ENCODE measurements around the gene C22orf23.
"Not testable (repeated sequence)": the region's sequence is repeated elsewhere in the genome, so short reads cannot be mapped to it uniquely, and the experiment has no call there.

C22orf23 gene

DNA sequence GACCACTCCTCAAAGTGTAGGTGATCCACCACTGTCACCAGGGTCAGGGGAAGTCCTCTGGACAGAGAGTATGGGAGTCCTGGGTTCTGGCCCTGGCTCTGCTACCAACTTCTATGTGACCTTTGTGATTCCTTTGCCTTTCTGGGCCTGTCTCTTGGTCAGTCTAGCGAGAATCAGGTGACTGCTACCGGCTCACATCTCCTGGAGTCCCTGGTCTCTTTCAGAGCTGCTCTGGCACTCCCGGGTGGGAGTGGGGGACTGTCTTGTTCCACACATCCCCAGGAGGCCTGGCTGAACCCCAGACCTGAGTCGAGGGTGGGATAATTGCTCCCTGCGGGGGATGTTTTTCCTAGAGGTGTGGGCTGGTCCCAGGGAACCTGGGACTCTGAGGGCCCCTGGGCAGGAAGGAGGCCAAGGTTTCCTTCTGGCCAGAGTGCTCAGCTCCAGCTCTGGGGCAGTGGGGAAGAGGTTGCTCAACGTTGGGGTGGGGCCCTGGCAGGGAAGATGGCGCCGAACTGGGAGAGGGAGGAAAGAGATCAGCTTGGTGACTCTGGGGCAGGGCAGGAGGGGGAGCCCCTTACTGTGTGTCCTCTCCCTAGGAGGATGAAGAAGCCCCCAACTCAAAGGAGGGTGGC, 28.9 kb upstream of the C22orf23 start:
- DNase-seq = no peak

DNA sequence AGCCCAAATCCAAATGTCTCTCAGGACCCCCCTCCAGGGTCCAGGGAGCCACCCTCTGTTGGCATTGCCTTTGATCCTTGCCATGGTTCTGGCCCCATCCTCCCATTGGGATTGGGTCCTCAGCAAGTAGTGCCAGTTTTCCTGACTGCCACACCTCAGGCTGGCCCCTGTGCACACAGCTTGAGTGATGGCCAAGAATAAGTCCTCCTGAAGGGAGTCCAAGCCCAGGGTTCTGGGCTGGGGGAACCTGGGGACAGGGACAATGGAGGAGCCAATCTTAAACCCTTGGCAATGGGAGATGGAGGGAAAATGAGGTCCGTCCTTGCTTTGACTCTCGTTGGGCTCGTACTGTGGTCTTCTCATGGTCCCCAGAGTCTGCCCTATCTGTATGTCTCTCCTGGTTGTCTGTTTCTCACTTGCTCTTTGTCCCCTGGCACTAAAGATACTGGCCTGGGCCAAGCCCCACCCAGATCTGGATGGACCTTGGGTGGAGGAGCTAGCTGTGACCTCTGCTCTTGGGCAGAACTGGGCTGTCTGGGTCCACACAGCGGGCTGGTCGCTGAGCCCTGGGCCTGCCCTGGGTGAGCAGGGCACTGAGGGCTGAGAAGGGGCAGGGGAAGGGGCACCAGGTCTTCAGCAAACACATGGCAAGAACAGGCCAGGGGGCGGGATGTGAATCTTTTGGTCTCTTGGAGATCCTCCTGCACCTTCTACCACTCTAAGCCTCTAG, 28.0 kb upstream of the C22orf23 start:
- DNase-seq = no peak

GRCh38 chr22:37979782-37980181, 26.4 kb upstream of the C22orf23 start:
- peak in 2 of 14 donors; percentile 31 to 44 for DNase-seq

DNA sequence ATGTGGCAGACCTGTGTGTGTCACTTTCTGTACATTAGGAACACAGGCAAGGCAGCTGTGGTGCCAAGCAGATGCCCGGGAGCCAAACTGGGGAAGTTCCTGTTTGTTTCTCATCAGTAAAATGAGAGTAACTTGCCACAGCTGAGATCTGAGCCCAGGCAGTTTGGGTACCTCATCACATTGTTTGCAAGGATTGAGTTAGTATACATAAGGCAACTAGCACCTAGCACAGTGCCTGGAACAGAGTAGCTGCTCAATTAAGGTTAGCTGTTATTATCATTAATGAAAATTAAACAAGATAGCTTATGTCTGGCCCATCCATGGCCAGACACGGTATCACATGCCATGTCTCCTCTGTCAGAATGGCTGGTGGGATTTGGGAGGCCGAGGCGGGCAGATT, 23.1 kb upstream of the C22orf23 start:
- DNase-seq = no peak

GRCh38 chr22:37976022-37976421, 22.6 kb upstream of the C22orf23 start:
- DNase-seq = not testable (repeated sequence)

GRCh38 chr22:37975153-37975552, 21.8 kb upstream of the C22orf23 start:
- no peak for DNase-seq

DNA sequence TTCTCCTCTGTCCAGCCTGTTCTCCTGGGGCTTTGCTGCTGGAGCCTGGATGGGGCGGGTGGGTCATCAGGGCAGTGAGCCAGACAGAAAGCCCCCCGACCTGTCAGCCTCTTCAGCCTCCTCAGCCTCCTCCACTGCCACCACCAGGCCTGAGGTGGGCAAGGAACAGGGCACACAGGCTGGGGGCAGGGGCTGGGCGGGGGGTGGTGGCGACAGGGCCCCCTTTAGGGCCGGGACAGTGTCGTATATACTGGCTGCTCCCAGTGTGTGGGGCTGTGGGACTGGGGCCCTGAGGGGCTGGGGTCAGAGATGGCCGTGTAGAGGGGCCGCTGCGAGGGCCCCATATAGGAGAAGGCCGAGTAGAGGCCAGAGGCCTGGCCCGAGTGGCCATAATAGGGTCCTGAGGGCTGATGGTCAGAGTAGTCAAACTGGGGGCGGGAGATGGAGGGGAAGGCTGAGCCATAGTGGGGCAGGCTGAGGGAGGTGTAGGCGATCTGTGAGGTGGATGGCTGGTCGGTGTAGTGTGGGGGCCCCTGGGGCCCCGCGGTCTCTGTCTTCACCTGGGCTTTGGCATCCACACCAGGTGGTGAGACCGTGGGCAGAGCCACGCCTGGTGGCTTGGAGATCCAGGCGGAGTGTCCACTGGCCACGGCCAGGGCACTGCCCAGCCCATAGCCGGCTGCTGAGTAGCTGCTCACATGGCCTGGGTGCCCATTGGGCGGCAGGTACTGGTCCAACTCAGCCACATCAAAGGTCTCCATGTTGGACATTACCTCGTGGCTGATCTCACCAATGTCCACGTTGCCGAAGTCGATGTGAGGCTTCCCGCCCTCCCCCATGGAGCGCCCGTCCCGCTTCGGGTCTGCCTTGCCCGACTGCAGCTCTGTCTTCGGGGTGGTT, 20.1 kb upstream of the C22orf23 start:
- DNase-seq = no peak

- peak in 1 of 14 donors; percentile 34 for DNase-seq
Measured at GRCh38 chr22:37972527-37972926, 19.1 kb upstream of the C22orf23 start.

DNA sequence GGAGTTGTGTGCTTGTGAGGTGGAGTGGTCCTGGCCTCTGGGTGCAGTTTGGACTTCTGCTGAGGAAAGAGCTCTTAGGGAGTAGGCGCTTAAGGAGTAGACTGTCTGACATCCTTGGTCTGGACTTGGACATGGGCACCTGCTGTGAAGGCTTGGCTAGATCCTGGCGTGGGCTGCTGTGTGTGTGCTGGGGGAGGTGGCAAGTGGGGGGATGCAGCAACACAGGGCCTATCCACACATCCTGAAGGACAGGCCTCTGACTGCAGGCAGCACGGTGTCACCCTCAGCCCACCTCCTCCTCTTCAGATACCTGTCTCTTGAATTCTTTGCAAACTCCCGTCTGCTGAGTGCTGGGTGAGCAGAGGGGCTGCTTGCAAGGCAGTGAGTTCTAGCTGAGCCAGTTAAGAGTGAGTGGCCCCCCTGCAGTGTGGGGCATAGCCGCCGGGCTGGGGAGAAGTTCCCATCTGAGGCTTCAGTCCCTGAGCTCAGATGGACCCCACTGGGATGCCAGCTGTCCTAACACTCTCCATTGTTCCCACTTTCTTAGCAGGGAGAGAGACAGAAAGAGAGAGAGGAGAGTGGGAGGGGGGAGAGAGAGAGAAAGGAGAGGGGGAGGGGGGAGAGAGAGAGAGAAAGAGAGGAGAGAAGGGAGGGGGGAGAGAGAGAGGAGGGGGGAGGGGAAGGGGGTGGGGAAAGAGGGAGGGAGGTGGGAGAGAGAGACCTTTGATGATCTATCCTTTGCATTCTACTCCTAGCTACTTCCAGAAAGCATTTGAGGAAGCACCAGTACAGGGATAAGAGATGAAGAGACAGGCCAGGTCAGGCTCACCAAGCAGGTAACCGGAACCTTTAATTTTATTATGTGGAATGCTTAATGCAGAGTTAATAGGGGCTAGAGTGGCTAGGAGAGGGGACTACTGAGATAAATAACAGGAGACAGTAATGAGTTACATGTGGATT, 18.4 kb upstream of the C22orf23 start:
- no peak for DNase-seq

- DNase-seq = no peak
Measured at GRCh38 chr22:37970864-37971263, 17.5 kb upstream of the C22orf23 start.

DNA sequence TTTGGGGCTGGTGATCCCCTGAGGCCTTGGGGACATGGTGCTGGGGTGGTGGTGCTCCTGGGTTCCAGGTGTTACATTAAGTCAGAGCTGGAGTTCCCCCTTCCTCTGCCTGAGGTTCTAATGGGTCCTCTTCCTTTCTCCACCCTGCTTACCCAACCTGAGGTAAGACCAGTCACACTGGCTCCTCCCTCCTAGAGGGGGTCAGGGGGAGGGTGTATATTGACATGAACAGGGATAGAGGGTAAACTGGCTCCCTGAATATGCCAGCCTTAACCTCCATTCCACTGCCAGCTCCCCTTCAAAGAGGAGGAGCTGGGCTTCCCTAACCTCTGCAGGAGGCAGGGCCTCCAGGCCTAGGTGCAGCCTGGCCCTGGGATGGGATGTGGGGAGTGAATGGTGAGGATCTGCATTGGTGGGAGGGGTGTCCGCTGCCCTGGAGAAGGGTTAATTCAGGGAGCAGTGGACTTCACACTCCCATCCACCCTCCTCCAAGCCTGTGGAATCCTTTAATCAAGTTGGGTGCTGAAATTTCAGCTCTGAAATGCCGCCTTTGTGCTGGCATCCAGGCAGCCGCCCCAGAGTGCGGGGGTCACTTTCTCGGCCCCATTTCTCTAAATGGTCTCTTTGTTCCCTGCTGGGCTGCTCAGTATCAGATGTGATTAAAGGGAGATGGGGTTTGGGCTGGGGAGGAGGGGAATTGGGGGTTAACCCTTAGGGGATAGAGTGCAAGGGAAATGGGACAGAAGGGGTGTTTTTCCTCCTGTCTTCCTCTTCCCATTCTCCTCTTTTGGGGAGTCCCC, 15.3 kb upstream of the C22orf23 start:
- peak in 10 of 14 donors; percentile 26 to 73 (median 56) for DNase-seq

GRCh38 chr22:37967637-37968451, 14.4 kb upstream of the C22orf23 start:
- DNase-seq = no peak

DNA sequence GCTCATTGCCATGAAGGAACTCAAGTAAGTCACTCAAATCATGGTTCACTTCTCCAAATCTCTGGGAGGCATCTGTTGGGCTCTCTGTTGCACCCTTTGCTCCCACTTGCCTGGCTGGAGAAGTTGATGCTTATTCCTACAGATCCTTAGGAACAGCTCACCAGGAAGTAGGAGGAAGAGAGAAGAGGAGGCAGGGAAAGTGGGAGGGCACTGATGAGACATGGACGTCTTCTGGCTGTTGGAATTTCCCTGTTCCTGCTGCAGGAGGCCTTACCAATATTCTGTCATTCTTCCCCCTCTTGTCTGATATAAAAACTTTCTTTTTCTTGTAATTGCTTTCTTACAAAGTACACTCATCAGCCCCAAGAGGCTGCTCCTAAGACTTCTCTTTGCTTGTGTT, 13.7 kb upstream of the C22orf23 start:
- DNase-seq = no peak

GRCh38 chr22:37965940-37966664, 12.7 kb upstream of the C22orf23 start:
- DNase-seq = no peak

DNA sequence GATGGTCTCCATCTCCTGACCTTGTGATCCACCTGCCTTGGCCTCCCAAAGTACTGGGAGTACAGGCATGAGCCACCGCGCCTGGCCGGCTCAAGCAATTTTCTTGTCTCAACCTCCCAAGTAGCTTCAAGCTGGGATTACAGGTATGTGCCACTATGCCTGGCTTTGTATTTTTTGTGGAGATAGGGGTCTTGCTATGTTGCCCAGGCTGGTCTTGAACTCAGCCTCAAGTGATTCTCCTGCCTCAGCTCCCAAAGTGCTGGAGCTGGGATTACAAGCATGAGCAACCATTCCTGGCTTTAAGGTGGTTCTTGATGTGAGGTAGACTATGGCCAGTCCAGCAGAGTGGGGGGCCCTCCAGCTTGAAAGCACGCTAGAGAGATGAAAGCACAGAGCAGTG, 7.7 kb upstream of the C22orf23 start:
- DNase-seq = no peak

GRCh38 chr22:37959231-37959825, 5.9 kb upstream of the C22orf23 start:
- DNase-seq = no peak

- DNase-seq = no peak
Measured at GRCh38 chr22:37957232-37957631, 3.8 kb upstream of the C22orf23 start.

- not testable (repeated sequence) for DNase-seq
Measured at GRCh38 chr22:37955825-37956397, 2.5 kb upstream of the C22orf23 start.

- DNase-seq = no peak
Measured at GRCh38 chr22:37954686-37955085, 1.3 kb upstream of the C22orf23 start.
